ENCODE results near the gene THADA. TPM values are rescaled to one million over a fixed set of nuclear protein-coding genes. Genes with fewer than 3 reads are reported as not detected.

Gene THADA
- total RNA-seq, 4 donors from 2014 or later = 49.9 to 90.2 (median 65.2) TPM

GRCh38 chr2:43616967-43617680 is 21.3 kb upstream of the THADA start:
- Histone ChIP-seq H3K9me3 (no peaks in the 10 kb centered on the region), H3K27ac (no peak overlapping the region), H3K4me3 (replicated peaks in 1 of 3) (no peak overlapping the region), H3K36me3 (no peaks in the 10 kb centered on the region), H3K4me1 (no peaks in the 10 kb centered on the region), H3K27me3 (no peaks in the 10 kb centered on the region)
- intact Hi-C loops (cut with DNase I) = no loop called here
- no peak for DNase-seq
- TF ChIP-seq POLR2A (IDR thresholded peaks at IDR 0.05) = no peak
- 80 to 81% methylated on average over 5 of the region's 5 CpGs for WGBS, 2 donors

- no peak for TF ChIP-seq POLR2A (IDR thresholded peaks at IDR 0.05)
- no peak for TF ChIP-seq CTCF (IDR thresholded peaks at IDR 0.05)
- 79 to 83% methylated on average over 7 of the region's 7 CpGs for WGBS, 2 donors
- DNase-seq = no peak
- Histone ChIP-seq H3K27me3 (no peaks in the 10 kb centered on the region), H3K4me3 (replicated peaks in 1 of 3) (no peak overlapping the region), H3K36me3 (no peaks in the 10 kb centered on the region), H3K4me1 (no peaks in the 10 kb centered on the region), H3K27ac (no peak overlapping the region), H3K9me3 (no peaks in the 10 kb centered on the region)
- intact Hi-C loops (cut with DNase I) = no loop called here
Measured at GRCh38 chr2:43612944-43613343, 17.1 kb upstream of the THADA start.

GRCh38 chr2:43611987-43612894 is 16.4 kb upstream of the THADA start:
- peak; percentile 32 to 81 (median 70) for TF ChIP-seq CTCF (IDR thresholded peaks at IDR 0.05)
- no peak for TF ChIP-seq POLR2A (IDR thresholded peaks at IDR 0.05)
- intact Hi-C loops (cut with DNase I) = no loop called here
- H3K27me3 ChIP-seq = no peaks in the 10 kb centered on the region
- H3K4me1 ChIP-seq = no peaks in the 10 kb centered on the region
- H3K27ac ChIP-seq = no peak overlapping the region
- H3K36me3 ChIP-seq = no peaks in the 10 kb centered on the region
- no peaks in the 10 kb centered on the region for H3K9me3 ChIP-seq
- peak; percentile 64 to 71 for DNase-seq
- no peak overlapping the region for H3K4me3 ChIP-seq (replicated peaks in 1 of 3)
- 59 to 68% methylated on average over 13 to 14 of the region's 14 CpGs for WGBS, 2 donors

GRCh38 chr2:43610361-43610760 is 14.5 kb upstream of the THADA start:
- no peaks in the 10 kb centered on the region for H3K4me1 ChIP-seq
- no peaks in the 10 kb centered on the region for H3K27me3 ChIP-seq
- intact Hi-C loops (cut with DNase I) = no loop called here
- no peaks in the 10 kb centered on the region for H3K36me3 ChIP-seq
- no peak overlapping the region for H3K4me3 ChIP-seq (replicated peaks in 1 of 3)
- H3K9me3 ChIP-seq = no peaks in the 10 kb centered on the region
- DNase-seq = no peak
- H3K27ac ChIP-seq = no peak overlapping the region
- TF ChIP-seq POLR2A (IDR thresholded peaks at IDR 0.05) (no peak), CTCF (IDR thresholded peaks at IDR 0.05) (no peak)
- WGBS, 2 donors = 88 to 95% methylated on average over 4 of the region's 4 CpGs

GRCh38 chr2:43609290-43609918 is 13.6 kb upstream of the THADA start:
- intact Hi-C loops (cut with DNase I) = loop anchor here (10.0 kb wide), 1 partner anchor 785 kb away; no protein-coding TSS in a partner anchor
- Histone ChIP-seq H3K9me3 (no peaks in the 10 kb centered on the region), H3K27ac (no peak overlapping the region), H3K4me1 (no peaks in the 10 kb centered on the region), H3K4me3 (replicated peaks in 1 of 3) (no peak overlapping the region), H3K27me3 (no peaks in the 10 kb centered on the region), H3K36me3 (no peaks in the 10 kb centered on the region)
- DNase-seq = peak; percentile 16 to 33
- TF ChIP-seq CTCF (IDR thresholded peaks at IDR 0.05) (peak; percentile 36 to 69 (median 58)), POLR2A (IDR thresholded peaks at IDR 0.05) (no peak)
- WGBS, 2 donors = 29 to 45% methylated on average over 6 of the region's 6 CpGs

Data from thyroid gland (tissue), 4 donors.